WTC11 (cell line): ENCODE results near the gene IFNL4.

ENCODE experiments used
- AFF4 ChIP-seq: sonication (generic); formaldehyde crosslinking; IDR thresholded peaks from 2 replicates; pipeline ENCODE4 v1.8.1; 2023; ENCODE audit warnings: mild to moderate bottlenecking, missing genetic modification reagents, borderline replicate concordance
- CBFB ChIP-seq: sonication (generic); formaldehyde crosslinking; IDR thresholded peaks from 2 replicates; pipeline ENCODE4 v1.8.1; 2022; ENCODE audit warnings: mild to moderate bottlenecking, low read depth, missing genetic modification reagents
- CREB1 ChIP-seq: sonication (generic); formaldehyde crosslinking; IDR thresholded peaks from 2 replicates; pipeline ENCODE4 v1.8.0; 2023; ENCODE audit warnings: mild to moderate bottlenecking, missing genetic modification reagents
- CREM ChIP-seq: sonication (generic); formaldehyde crosslinking; IDR thresholded peaks from 2 replicates; pipeline ENCODE4 v1.8.1; 2022; ENCODE audit warnings: mild to moderate bottlenecking, missing genetic modification reagents, moderate library complexity
- NR2C2 ChIP-seq: sonication (generic); formaldehyde crosslinking; IDR thresholded peaks from 2 replicates; pipeline ENCODE4 v1.8.0; 2022; ENCODE audit warnings: mild to moderate bottlenecking, missing genetic modification reagents
- SP1 ChIP-seq: sonication (generic); formaldehyde crosslinking; conservative IDR thresholded peaks from 2 replicates; pipeline ENCODE4 v1.8.1; 2022; ENCODE audit warnings: missing genetic modification reagents
- ZSCAN18 ChIP-seq: fragments of 250-450 bp; sonication (Bioruptor Pico); IDR thresholded peaks from 2 replicates; pipeline ENCODE4 v2.1.2; 2022; ENCODE audit warnings: mild to moderate bottlenecking, moderate library complexity
- TF ChIP-seq, protein P1 (sequence below): fragments of 200-600 bp; IDR thresholded peaks from 2 replicates; pipeline ENCODE4 v1.8.0; 2022; ENCODE audit warnings: antibody characterized with exemption

- TF ChIP-seq, protein P1, sequence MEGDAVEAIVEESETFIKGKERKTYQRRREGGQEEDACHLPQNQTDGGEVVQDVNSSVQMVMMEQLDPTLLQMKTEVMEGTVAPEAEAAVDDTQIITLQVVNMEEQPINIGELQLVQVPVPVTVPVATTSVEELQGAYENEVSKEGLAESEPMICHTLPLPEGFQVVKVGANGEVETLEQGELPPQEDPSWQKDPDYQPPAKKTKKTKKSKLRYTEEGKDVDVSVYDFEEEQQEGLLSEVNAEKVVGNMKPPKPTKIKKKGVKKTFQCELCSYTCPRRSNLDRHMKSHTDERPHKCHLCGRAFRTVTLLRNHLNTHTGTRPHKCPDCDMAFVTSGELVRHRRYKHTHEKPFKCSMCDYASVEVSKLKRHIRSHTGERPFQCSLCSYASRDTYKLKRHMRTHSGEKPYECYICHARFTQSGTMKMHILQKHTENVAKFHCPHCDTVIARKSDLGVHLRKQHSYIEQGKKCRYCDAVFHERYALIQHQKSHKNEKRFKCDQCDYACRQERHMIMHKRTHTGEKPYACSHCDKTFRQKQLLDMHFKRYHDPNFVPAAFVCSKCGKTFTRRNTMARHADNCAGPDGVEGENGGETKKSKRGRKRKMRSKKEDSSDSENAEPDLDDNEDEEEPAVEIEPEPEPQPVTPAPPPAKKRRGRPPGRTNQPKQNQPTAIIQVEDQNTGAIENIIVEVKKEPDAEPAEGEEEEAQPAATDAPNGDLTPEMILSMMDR: no peak
- no peak for TF ChIP-seq AFF4
- TF ChIP-seq ZSCAN18 (CRISPR knock-in tag): no peak
- no peak for TF ChIP-seq CREB1 (CRISPR knock-in tag)
- TF ChIP-seq CREM: no peak
- no peak for TF ChIP-seq NR2C2 (CRISPR knock-in tag)
- no peak for TF ChIP-seq CBFB
- TF ChIP-seq SP1 (CRISPR knock-in tag): no peak
Observed at GRCh38 chr19:39248806-39249205, at the start of gene IFNL4.
